GOT3 (cell line): ENCODE data around the gene PM20D1.
"Not testable (repeated sequence)": the region's sequence is repeated elsewhere in the genome, so short reads cannot be mapped to it uniquely, and the experiment has no call there.

Experiments used
- DNase-seq: peaks from one replicate; lab custom pipeline; 2025; ENCODE audit warnings: mixed read lengths; lab: John Stamatoyannopoulos, UW

The PM20D1 gene

GRCh38 chr1:205849619-205850355, at the start of gene PM20D1:
TSS of gene PM20D1 (minus strand) at chr1:205850132. CDS start at chr1:205850072, 60 bp downstream.
- DNase-seq, result no peak

GRCh38 chr1:205896351-205896750, 46.4 kb upstream of the PM20D1 start:
- DNase-seq, result no peak

- DNase-seq, result not testable (repeated sequence)
Measured at GRCh38 chr1:205894119-205894518, 44.2 kb upstream of the PM20D1 start.

- not testable (repeated sequence) for DNase-seq
Measured at GRCh38 chr1:205892175-205892574, 42.2 kb upstream of the PM20D1 start.

- not testable (repeated sequence) for DNase-seq
Measured at GRCh38 chr1:205891481-205891880, 41.5 kb upstream of the PM20D1 start.

GRCh38 chr1:205890631-205891030, 40.7 kb upstream of the PM20D1 start:
- DNase-seq, result not testable (repeated sequence)

- DNase-seq, result not testable (repeated sequence)
Measured at GRCh38 chr1:205889706-205890105, 39.8 kb upstream of the PM20D1 start.

GRCh38 chr1:205889006-205889405, 39.1 kb upstream of the PM20D1 start:
- DNase-seq, result not testable (repeated sequence)

- DNase-seq, result no peak
Measured at GRCh38 chr1:205883792-205884191, 33.9 kb upstream of the PM20D1 start.

- no peak for DNase-seq
Measured at GRCh38 chr1:205880923-205881322, 31.0 kb upstream of the PM20D1 start.

- no peak for DNase-seq
Measured at GRCh38 chr1:205879974-205880373, 30.0 kb upstream of the PM20D1 start.

- DNase-seq, result no peak
Measured at GRCh38 chr1:205878026-205878425, 28.1 kb upstream of the PM20D1 start.

- DNase-seq, result not testable (repeated sequence)
Measured at GRCh38 chr1:205873148-205873547, 23.2 kb upstream of the PM20D1 start.

GRCh38 chr1:205870236-205870635, 20.3 kb upstream of the PM20D1 start:
- no peak for DNase-seq

GRCh38 chr1:205861540-205861939, 11.6 kb upstream of the PM20D1 start:
- no peak for DNase-seq

GRCh38 chr1:205858141-205858961, 8.4 kb upstream of the PM20D1 start:
- no peak for DNase-seq

- DNase-seq, result not testable (repeated sequence)
Measured at GRCh38 chr1:205857501-205857900, 7.6 kb upstream of the PM20D1 start.

GRCh38 chr1:205856433-205856832, 6.5 kb upstream of the PM20D1 start:
- no peak for DNase-seq

- DNase-seq, result no peak
Measured at GRCh38 chr1:205852969-205853368, 3.0 kb upstream of the PM20D1 start.

- no peak for DNase-seq
Measured at GRCh38 chr1:205851993-205852392, 2.1 kb upstream of the PM20D1 start.

- DNase-seq, result no peak
Measured at GRCh38 chr1:205843036-205843859, 6.7 kb downstream of the PM20D1 start.

GRCh38 chr1:205842229-205842628, 7.7 kb downstream of the PM20D1 start:
- no peak for DNase-seq
